GM21528 (cell line): ENCODE measurements around the gene KCNAB3.

ENCODE experiments used
- ATAC-seq: cut with Tn5 transposase; IDR thresholded peaks from one replicate; pipeline ENCODE4 v1.9.1; 2021; ENCODE audit warnings: mild to moderate bottlenecking, moderate library complexity; ENCODE audit not compliant: unreplicated experiment, low FRiP score

The KCNAB3 gene

GRCh38 chr17:7909089-7909488, 20.6 kb downstream of the KCNAB3 start:
- no peak for ATAC-seq

GRCh38 chr17:7903154-7904103, 26.2 kb downstream of the KCNAB3 start:
- no peak for ATAC-seq

GRCh38 chr17:7897773-7898172, 31.9 kb downstream of the KCNAB3 start:
- ATAC-seq = no peak

- no peak for ATAC-seq
Observed at GRCh38 chr17:7897090-7897489, 32.6 kb downstream of the KCNAB3 start.

GRCh38 chr17:7894866-7895265, 34.8 kb downstream of the KCNAB3 start:
- no peak for ATAC-seq

GRCh38 chr17:7894226-7894625, 35.4 kb downstream of the KCNAB3 start:
- ATAC-seq = no peak

GRCh38 chr17:7893187-7893880, 36.3 kb downstream of the KCNAB3 start:
- no peak for ATAC-seq

- no peak for ATAC-seq
Observed at GRCh38 chr17:7889166-7889955, 40.3 kb downstream of the KCNAB3 start.

- no peak for ATAC-seq
Observed at GRCh38 chr17:7888184-7888920, 41.3 kb downstream of the KCNAB3 start, which contains the start of gene CHD3. Gene CHD3, plus strand, starts transcription at chr17:7888789. Its CDS starts 212 bp downstream, at chr17:7889001.

GRCh38 chr17:7887482-7888183, 42.0 kb downstream of the KCNAB3 start:
- peak; percentile 58 for ATAC-seq

- ATAC-seq = peak; percentile 1
Observed at GRCh38 chr17:7887038-7887481, 42.6 kb downstream of the KCNAB3 start.

GRCh38 chr17:7886227-7887037, 43.2 kb downstream of the KCNAB3 start:
- ATAC-seq = no peak

GRCh38 chr17:7885367-7886226, 44.1 kb downstream of the KCNAB3 start:
- no peak for ATAC-seq

- ATAC-seq = no peak
Observed at GRCh38 chr17:7884581-7885366, 44.9 kb downstream of the KCNAB3 start.

- ATAC-seq = no peak
Observed at GRCh38 chr17:7883781-7884386, 45.8 kb downstream of the KCNAB3 start.

GRCh38 chr17:7882629-7883028, 47.0 kb downstream of the KCNAB3 start:
- no peak for ATAC-seq
